NCI-H2196 (cell line): Measurements from ENCODE around the gene PLCG2.
"Not testable (repeated sequence)": the region's sequence is repeated elsewhere in the genome, so short reads cannot be mapped to it uniquely, and the experiment has no call there.

Source experiments
- DNase-seq: peaks from one replicate; lab custom pipeline; 2025; ENCODE audit not compliant: unreplicated experiment; lab: John Stamatoyannopoulos, UW

Gene PLCG2

GRCh38 chr16:81752876-81753227, 26.2 kb upstream of the PLCG2 start:
- DNase-seq = no peak

- DNase-seq = no peak
Measured at GRCh38 chr16:81754858-81755257, 24.2 kb upstream of the PLCG2 start.

- no peak for DNase-seq
Measured at GRCh38 chr16:81755915-81756614, 23.0 kb upstream of the PLCG2 start.

- DNase-seq = no peak
Measured at GRCh38 chr16:81756615-81757356, 22.3 kb upstream of the PLCG2 start.

- DNase-seq = no peak
Measured at GRCh38 chr16:81758376-81758775, 20.7 kb upstream of the PLCG2 start.

- not testable (repeated sequence) for DNase-seq
Measured at GRCh38 chr16:81762322-81762721, 16.8 kb upstream of the PLCG2 start.

GRCh38 chr16:81765111-81765919, 13.8 kb upstream of the PLCG2 start:
- DNase-seq = no peak

GRCh38 chr16:81765969-81766368, 13.1 kb upstream of the PLCG2 start:
- DNase-seq = no peak

- peak; percentile 54 for DNase-seq
Measured at GRCh38 chr16:81767987-81768592, 11.0 kb upstream of the PLCG2 start.

- no peak for DNase-seq
Measured at GRCh38 chr16:81770008-81770407, 9.1 kb upstream of the PLCG2 start.

- DNase-seq = no peak
Measured at GRCh38 chr16:81774348-81774747, 4.7 kb upstream of the PLCG2 start.

- DNase-seq = no peak
Measured at GRCh38 chr16:81775570-81775969, 3.5 kb upstream of the PLCG2 start.

- DNase-seq = no peak
Measured at GRCh38 chr16:81778231-81778630, 860 bp upstream of the PLCG2 start.

GRCh38 chr16:81779536-81780320, 637 bp downstream of the PLCG2 start:
- no peak for DNase-seq

- no peak for DNase-seq
Measured at GRCh38 chr16:81780350-81780749, 1.3 kb downstream of the PLCG2 start.

GRCh38 chr16:81782236-81782635, 3.1 kb downstream of the PLCG2 start:
- DNase-seq = no peak

GRCh38 chr16:81784072-81784795, 5.1 kb downstream of the PLCG2 start:
- no peak for DNase-seq

GRCh38 chr16:81785138-81785924, 6.2 kb downstream of the PLCG2 start:
- DNase-seq = no peak

GRCh38 chr16:81786321-81786720, 7.2 kb downstream of the PLCG2 start:
- DNase-seq = no peak
